ENCODE data around the gene ZNF462.
A peak's percentile ranks its signal among the peaks of the same experiment; 100 is the strongest.
"Not testable (repeated sequence)": the region's sequence is repeated elsewhere in the genome, so short reads cannot be mapped to it uniquely, and the experiment has no call there.

Gene ZNF462

DNA sequence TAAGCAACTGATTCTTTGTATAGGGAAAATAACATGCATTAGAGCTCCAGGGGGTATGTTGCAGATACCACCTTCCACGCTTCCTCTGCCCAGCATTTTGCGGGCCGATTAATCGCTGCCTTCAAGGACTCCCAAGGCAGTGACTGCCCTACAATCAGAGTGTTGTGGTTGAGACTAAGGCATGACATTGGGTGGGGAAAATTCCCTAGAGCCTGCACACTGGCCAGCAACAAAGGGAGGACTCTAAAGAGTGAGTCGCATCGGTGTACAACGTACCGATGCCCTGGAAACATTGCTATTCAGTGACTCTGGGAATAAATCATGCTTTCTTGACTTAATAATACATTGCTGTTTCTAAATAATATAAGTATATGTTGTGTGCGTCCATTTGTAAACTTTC lies 119.7 kb downstream of the ZNF462 start:
- no peak for TF ChIP-seq POLR2A (IDR thresholded peaks at IDR 0.05; ENCODE audit: low read depth, low read length)
- FAIRE-seq (no peak), DNase-seq (ENCODE audit: insufficient read length, low spot score) (no peak)

DNA sequence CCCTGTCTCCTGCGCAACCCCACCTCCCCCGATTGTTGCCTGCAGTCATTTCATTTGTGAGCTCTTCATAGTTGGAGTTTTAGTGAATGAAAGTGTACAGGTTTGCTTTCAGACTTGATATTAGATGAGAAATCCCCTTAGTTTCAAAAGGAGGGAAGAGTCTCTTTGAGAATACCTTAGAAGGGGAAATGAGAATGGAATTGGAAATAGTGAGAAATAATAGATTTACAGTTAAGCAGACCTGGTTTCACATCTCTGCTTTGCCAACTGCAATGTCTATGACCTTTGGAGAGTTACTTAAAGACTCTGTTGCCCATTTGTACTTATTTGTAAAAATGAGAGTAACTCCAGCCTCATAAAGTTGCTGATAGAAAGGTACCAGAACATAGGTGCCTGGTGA lies 120.4 kb downstream of the ZNF462 start:
- no peak for FAIRE-seq
- DNase-seq (ENCODE audit: insufficient read length, low spot score), result no peak
- no peak for TF ChIP-seq POLR2A (IDR thresholded peaks at IDR 0.05; ENCODE audit: low read depth, low read length)

DNA sequence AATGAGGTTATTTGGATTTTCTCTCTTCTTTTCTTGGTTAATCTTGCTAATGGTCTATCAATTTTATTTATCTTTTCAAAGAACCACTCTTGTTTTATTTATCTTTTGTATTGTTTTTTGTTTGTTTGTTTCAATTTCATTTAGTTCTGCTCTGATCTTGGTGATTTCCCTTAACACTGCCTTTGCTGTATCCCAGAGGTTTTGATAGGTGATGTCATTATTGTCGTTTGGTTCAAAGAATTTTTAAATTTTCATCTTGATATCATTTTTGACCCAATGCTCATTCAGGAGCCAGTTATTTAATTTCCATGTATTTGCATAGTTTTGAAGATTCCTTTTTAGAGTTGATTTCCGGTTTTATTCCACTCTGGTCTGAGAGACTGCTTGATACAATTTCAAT lies 126.9 kb downstream of the ZNF462 start:
- not testable (repeated sequence) for DNase-seq (ENCODE audit: insufficient read length, low spot score); FAIRE-seq

DNA sequence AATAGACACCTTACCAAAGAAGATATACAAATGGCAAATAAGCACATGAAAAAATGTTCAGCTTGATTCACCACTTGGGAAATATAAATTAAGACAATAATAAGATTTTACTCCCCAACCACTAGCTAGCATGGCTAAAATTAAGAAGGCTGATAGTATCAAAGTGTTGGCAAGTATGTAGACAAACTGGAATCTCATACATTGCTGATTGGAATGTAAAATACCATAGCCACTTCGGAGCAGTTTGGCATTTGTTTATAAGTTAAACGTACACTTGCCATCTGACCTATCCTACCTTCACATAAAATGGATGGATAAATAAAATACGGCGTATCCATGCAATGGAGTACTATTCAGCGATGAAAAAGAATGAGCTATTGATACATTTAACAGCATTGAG lies 129.2 kb downstream of the ZNF462 start:
- FAIRE-seq (peak; percentile 93), DNase-seq (ENCODE audit: insufficient read length, low spot score) (no peak)
- TF ChIP-seq POLR2A (IDR thresholded peaks at IDR 0.05; ENCODE audit: low read depth, low read length), result no peak

DNA sequence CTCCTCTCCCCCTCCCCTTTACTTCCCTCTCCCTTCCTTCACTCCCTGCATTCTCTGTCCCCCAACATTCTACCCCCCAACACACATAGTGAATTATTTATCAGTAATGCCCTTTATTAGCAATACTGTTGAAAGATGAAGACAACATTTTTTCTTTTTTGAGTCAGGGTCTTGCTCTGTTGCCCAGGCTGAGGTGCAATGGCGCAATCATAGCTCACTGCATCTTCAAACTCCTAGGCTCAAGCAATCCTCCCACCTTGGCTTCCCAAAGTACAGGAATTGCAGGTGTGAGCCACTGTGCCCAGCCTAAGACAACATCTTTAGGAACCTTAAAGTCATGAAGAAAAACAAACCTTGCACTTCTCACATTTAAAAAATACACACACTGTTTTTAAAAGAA lies 130.6 kb downstream of the ZNF462 start:
- DNase-seq (ENCODE audit: insufficient read length, low spot score) (no peak), FAIRE-seq (peak; percentile 36)
- no peak for TF ChIP-seq POLR2A (IDR thresholded peaks at IDR 0.05; ENCODE audit: low read depth, low read length)

DNA sequence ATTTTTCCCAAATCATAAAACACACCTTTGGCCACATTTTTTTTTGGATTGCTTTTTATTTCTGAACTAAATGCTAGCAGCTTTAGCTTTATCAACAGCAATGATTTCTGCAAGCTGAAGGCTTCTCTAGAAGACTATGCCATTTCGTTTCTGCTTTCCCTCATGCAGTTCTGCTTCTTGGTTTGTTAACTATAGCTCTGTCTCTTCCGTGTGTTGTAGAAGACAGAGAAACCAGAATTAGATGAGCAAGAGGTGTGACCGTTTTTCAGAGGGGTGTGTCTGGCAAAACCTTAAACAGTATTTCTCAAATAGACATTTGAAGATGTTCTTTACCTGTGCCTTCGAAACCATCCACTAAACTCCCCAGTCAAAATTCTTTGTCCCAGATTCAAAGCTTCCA lies 131.5 kb downstream of the ZNF462 start:
- DNase-seq (ENCODE audit: insufficient read length, low spot score) (no peak), FAIRE-seq (peak; percentile 87)
- TF ChIP-seq POLR2A (IDR thresholded peaks at IDR 0.05; ENCODE audit: low read depth, low read length), result no peak

DNA sequence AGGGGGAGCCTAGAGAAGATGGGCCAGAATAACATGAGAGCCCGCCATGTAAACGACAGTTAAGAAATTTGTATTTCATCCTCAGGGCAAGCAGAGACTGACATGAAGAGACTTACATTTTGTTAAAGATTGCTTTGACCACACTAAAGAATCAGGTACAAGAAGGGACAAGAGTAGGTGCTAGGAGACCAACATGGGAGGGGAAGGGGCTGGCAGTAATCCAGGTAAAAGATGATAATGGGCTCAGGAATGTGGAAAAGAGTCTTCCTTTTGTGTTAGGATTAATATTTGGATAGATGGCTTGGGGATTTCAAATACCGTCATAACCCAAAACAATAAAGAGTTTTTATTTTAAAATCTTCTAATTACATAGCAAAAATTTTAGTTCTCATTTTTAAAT lies 137.3 kb downstream of the ZNF462 start:
- no peak for FAIRE-seq
- DNase-seq (ENCODE audit: insufficient read length, low spot score), result no peak
- no peak for TF ChIP-seq POLR2A (IDR thresholded peaks at IDR 0.05; ENCODE audit: low read depth, low read length)

DNA sequence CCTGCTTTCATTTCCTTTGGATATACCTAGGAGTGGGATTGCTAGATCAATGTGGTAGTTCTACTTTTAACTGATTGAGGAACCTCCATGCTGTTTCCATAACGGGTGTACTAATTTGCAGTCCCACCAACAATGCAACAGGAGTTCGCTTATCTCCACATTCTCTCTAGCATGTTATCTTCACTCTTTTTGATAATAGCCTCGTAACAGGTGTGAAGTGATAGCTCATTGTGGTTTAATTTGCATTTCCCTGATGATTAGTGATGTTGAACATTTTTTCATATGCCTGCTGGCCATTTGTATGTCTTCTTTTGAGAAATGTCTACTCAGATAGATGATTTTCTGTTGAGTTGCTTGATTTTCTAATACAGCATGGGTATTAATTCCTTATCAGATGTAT lies 142.2 kb downstream of the ZNF462 start:
- DNase-seq (ENCODE audit: insufficient read length, low spot score) (no peak), FAIRE-seq (peak; percentile 58)
- TF ChIP-seq POLR2A (IDR thresholded peaks at IDR 0.05; ENCODE audit: low read depth, low read length), result no peak

DNA sequence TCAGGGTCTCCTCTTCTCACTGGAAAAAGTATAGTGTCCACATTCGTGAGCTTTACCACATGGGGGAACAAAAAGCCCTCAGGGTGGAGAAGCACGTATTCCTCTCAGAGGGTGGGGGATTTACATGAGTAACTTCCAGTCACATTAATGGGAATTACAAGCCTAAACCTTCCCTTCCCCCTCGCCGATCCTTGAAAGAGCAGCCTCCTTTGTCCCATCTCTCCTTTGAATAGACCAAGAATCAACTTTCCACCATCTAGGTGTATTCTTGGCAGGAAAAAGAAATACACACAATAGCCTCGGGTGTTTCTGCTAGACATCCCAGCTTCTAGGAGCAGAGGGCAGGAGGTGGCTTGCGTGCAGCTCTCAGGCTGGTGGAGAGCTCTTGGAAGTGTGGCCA lies 144.4 kb downstream of the ZNF462 start:
- no peak for FAIRE-seq

DNA sequence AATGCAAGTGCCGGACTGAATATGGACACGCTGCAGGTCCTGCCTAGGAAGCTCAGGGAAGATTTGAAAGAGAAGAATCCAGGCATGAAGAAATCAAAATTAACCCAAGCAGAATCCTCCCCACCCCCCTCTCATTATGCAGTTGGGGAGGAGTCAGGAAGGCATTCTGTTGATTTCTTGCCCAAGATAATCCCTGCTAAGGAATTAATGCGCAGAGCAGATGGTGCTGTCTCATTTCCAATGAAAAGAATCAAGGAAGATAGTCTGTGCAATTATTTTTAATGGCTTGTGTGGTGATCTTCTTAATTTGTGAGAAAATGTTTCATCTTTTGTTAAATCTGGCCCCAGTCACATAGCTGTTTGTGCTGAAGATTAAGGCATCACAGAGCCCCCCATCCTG lies 145.0 kb downstream of the ZNF462 start:
- TF ChIP-seq POLR2A (IDR thresholded peaks at IDR 0.05; ENCODE audit: low read depth, low read length), result no peak
- DNase-seq (ENCODE audit: insufficient read length, low spot score), result no peak
- no peak for FAIRE-seq

More for the DNA sequence above, 144.4 kb downstream of the ZNF462 start:
- DNase-seq (ENCODE audit: insufficient read length, low spot score), result no peak
- TF ChIP-seq POLR2A (IDR thresholded peaks at IDR 0.05; ENCODE audit: low read depth, low read length), result no peak

DNA sequence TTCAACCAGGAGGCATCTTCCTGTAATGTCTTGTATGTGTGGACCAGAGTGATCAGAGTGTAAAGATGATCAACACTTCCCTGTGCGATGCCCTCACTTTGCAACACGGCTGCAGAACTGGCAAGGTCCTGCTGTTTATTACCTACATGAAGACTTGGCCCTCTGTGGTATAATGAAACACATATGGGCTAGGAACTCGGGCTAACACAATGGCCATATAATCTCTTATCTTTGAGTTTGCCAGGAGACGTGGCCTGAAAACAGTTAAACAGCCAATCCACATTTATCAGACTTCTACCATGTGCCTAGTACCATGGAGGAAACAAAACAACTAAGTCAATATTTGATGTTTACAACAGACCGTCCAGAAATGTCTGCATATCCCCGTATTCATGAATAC lies 145.5 kb downstream of the ZNF462 start:
- FAIRE-seq (peak; percentile 58), DNase-seq (ENCODE audit: insufficient read length, low spot score) (no peak)
- TF ChIP-seq POLR2A (IDR thresholded peaks at IDR 0.05; ENCODE audit: low read depth, low read length), result no peak

DNA sequence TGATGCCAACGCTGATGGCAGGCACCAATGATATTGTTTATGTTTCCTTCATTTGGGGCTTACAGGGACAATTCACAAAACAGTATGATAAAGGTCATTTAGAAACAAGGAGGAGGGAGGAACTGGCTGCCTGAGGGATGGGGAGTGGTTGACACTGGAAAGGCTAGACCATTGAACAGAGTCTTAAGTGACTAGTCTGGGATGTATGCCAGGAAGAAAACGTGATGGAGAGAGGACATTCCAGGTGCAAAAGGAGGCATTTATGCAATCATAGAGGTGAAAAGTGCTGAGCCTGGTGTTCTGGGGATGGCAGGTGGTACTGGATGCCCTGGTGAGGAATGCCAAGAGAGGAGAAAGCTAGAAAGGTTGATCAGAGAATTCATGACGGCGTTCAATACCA lies 153.4 kb downstream of the ZNF462 start:
- TF ChIP-seq POLR2A (IDR thresholded peaks at IDR 0.05; ENCODE audit: low read depth, low read length), result no peak
- no peak for FAIRE-seq
- no peak for DNase-seq (ENCODE audit: insufficient read length, low spot score)

DNA sequence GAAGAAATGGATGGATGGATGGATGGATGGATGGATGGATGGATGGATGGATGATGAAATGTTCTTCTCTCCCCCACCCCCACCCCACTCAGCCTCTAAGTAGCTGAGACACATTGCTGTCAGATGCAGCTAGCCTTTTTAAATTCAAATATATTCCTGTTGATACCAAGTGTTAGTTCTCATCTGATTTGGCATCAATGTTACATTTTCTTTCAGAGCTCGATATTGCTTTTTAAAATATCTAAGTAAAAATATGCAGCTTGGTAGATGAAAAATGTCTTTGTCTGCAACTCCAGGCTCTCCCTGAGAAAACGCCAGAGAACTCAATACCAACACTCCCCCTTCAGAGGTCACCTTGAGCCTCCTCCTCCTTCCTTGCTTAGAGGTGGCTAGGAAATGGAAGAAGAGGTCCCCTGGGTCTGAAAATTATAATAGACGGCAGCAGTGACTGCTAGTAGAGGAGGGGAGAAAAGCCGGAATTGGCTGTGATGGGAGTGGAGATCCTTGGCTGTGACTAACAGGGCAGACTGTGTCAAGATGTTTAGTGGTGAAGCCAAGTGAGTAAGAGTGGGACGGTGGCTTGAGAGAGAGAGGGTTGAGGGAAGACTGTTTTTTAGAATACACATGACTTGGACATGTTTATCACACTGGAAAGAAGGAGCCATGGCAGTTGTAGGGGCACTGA lies 156.0 kb downstream of the ZNF462 start:
- no peak for FAIRE-seq
- DNase-seq (ENCODE audit: insufficient read length, low spot score), result no peak
- no peak for TF ChIP-seq POLR2A (IDR thresholded peaks at IDR 0.05; ENCODE audit: low read depth, low read length)

DNA sequence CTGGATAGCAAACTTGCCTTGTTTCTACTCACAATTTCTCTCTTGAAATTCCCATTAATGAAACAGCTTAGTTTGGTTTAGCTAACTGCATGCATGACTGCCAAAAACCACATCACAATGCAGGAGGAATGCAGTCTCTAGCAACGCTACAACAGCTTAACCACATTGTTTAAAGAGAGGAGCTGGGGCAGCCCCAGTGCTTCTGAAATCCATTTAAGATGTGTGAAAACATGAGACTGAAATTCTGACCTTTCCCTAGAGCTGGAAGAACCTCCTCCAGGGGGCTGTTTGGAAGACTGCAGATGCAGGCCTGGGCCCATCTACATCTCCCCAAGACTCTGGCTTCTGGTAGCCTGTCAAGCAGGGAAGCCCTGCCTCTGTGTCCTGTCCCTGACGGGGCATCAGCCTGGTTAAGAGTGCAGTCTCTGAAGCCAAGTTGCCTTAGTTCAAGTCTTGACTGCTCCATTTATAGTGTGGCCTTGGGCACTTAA lies 157.1 kb downstream of the ZNF462 start:
- FAIRE-seq (peak; percentile 58), DNase-seq (ENCODE audit: insufficient read length, low spot score) (peak; percentile 38)
- no peak for TF ChIP-seq POLR2A (IDR thresholded peaks at IDR 0.05; ENCODE audit: low read depth, low read length)

DNA sequence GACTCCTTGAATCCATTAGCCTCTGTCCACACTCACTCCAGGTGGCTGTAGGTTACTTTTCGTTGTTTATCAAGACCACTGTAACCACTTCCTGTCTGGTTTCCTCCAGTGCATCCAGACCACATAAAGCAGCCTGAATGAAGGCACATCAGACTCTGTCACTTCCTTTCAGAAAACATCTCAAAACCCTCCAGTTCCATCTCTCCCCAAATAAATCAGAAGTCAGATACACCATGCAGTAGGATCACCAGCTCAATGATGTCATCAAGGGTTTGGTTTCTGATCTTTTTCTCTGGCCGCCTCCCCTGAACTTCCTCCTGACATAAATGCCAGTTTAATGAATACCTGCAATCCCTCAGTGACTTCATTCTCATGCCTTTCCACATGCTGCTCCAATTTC lies 161.2 kb downstream of the ZNF462 start:
- no peak for TF ChIP-seq POLR2A (IDR thresholded peaks at IDR 0.05; ENCODE audit: low read depth, low read length)
- FAIRE-seq, result peak; percentile 11
- DNase-seq (ENCODE audit: insufficient read length, low spot score), result no peak
